Stomach (tissue), 9 donors: ENCODE measurements around the gene KDELR3. TPM values are rescaled to one million over a fixed set of nuclear protein-coding genes. Genes with fewer than 3 reads are reported as not detected.

Experiments used
- DNase-seq, 2 donors: peaks; one replicate each; pipeline versions ENCODE4 v3.0.0 to v3.0.0-alpha.2; 2013 to 2019
- H3K27ac ChIP-seq, 5 donors: fragments of 200-600 bp in 4 of 5; sonication (generic) in 4 of 5; one replicate each; pipeline ENCODE4 v1.5.1; 2013 to 2019; ENCODE audit warnings: mild to moderate bottlenecking in 1 of 5, moderate library complexity in 1 of 5
- H3K27me3 ChIP-seq, 3 donors: fragments of 200-600 bp; sonication (generic); one replicate each; pipeline ENCODE4 v1.5.1; 2017 to 2019; ENCODE audit warnings: mixed run types in 1 of 3
- H3K36me3 ChIP-seq, 4 donors: fragments of 200-600 bp; sonication (generic); 1 replicate in 3 of 4; 2 replicates in 1 of 4; pipeline ENCODE4 v1.5.1; 2016 to 2019
- H3K4me1 ChIP-seq, 4 donors: fragments of 200-600 bp; sonication (generic); one replicate each; pipeline ENCODE4 v1.5.1; 2016 to 2019
- H3K4me3 ChIP-seq, 4 donors: fragments of 200-600 bp; sonication (generic) in 3 of 4; one replicate each; pipeline ENCODE4 v1.5.1; 2016 to 2019; ENCODE audit warnings: mild to moderate bottlenecking in 1 of 4
- H3K9me3 ChIP-seq, 4 donors: fragments of 200-600 bp; sonication (generic); one replicate each; pipeline ENCODE4 v1.5.1; 2016 to 2019
- EP300 ChIP-seq: sonication (generic); formaldehyde crosslinking; IDR thresholded peaks from one replicate; pipeline ENCODE4 v1.6.1; 2017; ENCODE audit warnings: antibody characterized with exemption
- POLR2A ChIP-seq, 4 donors: fragments of 450-650 bp; IDR thresholded peaks; one replicate each; pipeline ENCODE4 v1.6.1; 2016; ENCODE audit warnings: antibody characterized with exemption in 4 of 4, control low read depth in 2 of 4, mild to moderate bottlenecking in 1 of 4, moderate library complexity in 1 of 4
- POLR2AphosphoS5 ChIP-seq, 3 donors: sonication (generic); formaldehyde crosslinking; IDR thresholded peaks; one replicate each; pipeline ENCODE4 v1.6.1; 2016; ENCODE audit warnings: antibody characterized with exemption in 3 of 3
- WGBS, 5 donors: extraction: QIAGEN DNeasy Blood & Tissue Kit in 3 of 5; methylation state at CpG; one replicate each; pipeline versions ENCODE4 v1.1.5 to v1.1.7; 2013 to 2018; 5-methylcytosine and 5-hydroxymethylcytosine counted together
- intact Hi-C: fragments of 100-400 bp; cut with DNase I; formaldehyde crosslinking; loops from one replicate; pipeline ENCODE4 v1.15.1; 2023; ENCODE audit warnings: low total_unique reads
- polyA plus RNA-seq, 3 donors: library from polyadenylated mRNA; stranded (reverse); fragments of 200-250 nt; gene quantifications; one replicate each; pipeline ENCODE4 v1.2.3, GENCODE V29; 2013
- total RNA-seq, 5 donors: library from RNA; depleted of rRNA; stranded (reverse); fragments of >200 nt; gene quantifications; one replicate each; pipeline versions ENCODE4 v1.1.0 to v1.2.3, GENCODE V29; 2014 to 2016
- TF ChIP-seq, protein P1 (sequence below), 7 experiments: fragments of 450-650 bp in 4 of 7; fragments of 200-600 bp in 3 of 7; sonication (generic) in 3 of 7; IDR thresholded peaks; one replicate each; pipeline ENCODE4 v1.5.1; 2016 to 2019; ENCODE audit warnings: antibody characterized with exemption in 7 of 7, control low read depth in 2 of 7, mild to moderate bottlenecking in 1 of 7
- donor health status: healthy with polysubstance abuse.
- donor health status: Bipolar disorder and iron deficiency.
- donor health status: healthy.

The KDELR3 gene
- total and polyA plus RNA-seq, 8 donors, result 3.6 to 30.7 (median 11.6) TPM; not detected in 1

DNA sequence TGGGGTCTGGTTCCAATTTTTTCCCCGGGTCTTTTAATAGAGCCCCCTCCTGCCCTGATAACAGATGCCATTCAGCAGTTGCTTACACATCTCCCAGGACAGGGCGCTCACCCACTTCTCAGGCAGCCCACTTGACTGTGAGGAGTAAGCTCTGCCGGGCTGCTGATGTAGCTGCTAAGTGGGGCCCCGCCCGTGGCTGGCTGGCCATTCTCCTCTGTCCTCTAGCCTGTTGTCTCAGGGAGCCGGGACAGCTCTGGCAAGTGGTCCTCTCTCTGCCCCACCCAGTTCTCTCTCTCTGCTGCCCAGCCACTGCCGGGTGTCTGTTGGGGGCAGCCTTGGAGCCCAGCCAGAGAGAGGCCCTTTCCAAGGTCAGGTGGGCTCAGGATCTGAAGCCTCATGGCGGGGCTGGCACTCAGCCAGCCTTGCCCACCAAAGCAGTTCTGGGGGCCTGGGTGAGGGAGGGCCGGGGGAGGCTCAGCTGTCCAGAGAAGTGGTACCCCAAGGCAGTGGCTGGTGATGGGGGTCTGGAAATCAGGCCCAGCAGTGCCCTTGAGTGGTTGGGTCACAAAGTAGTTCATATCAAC is 21.8 kb upstream of the KDELR3 start:
- no peak overlapping the region for H3K27ac ChIP-seq
- no peak for TF ChIP-seq POLR2AphosphoS5 (IDR thresholded peaks at IDR 0.05)
- no peak for TF ChIP-seq EP300
- TF ChIP-seq, protein P1, sequence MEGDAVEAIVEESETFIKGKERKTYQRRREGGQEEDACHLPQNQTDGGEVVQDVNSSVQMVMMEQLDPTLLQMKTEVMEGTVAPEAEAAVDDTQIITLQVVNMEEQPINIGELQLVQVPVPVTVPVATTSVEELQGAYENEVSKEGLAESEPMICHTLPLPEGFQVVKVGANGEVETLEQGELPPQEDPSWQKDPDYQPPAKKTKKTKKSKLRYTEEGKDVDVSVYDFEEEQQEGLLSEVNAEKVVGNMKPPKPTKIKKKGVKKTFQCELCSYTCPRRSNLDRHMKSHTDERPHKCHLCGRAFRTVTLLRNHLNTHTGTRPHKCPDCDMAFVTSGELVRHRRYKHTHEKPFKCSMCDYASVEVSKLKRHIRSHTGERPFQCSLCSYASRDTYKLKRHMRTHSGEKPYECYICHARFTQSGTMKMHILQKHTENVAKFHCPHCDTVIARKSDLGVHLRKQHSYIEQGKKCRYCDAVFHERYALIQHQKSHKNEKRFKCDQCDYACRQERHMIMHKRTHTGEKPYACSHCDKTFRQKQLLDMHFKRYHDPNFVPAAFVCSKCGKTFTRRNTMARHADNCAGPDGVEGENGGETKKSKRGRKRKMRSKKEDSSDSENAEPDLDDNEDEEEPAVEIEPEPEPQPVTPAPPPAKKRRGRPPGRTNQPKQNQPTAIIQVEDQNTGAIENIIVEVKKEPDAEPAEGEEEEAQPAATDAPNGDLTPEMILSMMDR (IDR thresholded peaks at IDR 0.05), result no peak
- no peak for TF ChIP-seq POLR2A (IDR thresholded peaks at IDR 0.05)
- WGBS, 5 donors, result 43 to 54% (median 50%) methylated on average over 4 to 9 of the region's 9 CpGs
- no peak for DNase-seq
- H3K4me1 ChIP-seq, result no peaks in the 10 kb centered on the region
- no peaks in the 10 kb centered on the region for H3K9me3 ChIP-seq
- no peak overlapping the region for H3K4me3 ChIP-seq
- peaks cover 0 to 78% (median 37%) of the 10 kb centered on the region in 3 donors for H3K27me3 ChIP-seq
- intact Hi-C loops, result no loop called here
- no peaks in the 10 kb centered on the region for H3K36me3 ChIP-seq

DNA sequence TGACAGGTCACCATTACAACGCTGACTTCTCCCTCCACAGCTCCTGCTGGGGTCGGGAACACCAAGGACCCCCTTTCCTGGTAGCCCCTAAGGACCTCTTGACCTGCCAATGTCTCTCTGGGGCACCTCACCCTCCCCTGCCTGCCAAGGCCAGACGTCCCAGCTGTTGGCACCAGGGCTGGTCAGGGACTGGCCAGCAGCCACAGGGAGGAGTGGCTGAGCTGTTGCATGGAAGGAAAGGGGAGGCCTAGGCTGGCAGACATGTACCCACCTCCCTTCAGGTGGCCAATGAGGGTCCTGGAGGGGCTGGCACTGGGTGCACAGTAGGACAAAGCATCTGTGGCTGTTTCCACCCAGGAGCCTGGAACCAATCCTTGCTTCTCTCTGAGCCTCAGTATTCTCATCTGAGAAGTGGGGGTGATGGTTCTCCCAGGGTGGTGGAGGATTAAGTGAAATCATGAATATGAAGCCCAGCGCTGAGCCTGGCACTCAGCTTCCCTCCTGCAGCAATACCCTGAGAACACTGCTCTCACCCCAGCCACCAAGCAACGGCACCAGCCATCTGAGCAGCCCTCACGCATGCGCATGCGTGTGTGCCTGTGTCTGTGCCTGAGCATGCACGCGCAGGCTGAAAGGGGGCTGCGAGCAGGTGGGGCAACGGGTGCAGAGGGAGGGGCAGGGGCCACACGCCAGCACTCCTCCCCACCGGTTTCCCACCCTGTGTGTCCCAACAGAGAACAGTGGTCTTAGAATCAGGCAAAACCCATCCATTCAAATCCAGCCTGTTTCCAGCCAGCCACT is 18.8 kb upstream of the KDELR3 start:
- WGBS, 5 donors, result 70 to 77% (median 73%) methylated on average over 13 to 14 of the region's 14 CpGs
- no peak for TF ChIP-seq POLR2AphosphoS5 (IDR thresholded peaks at IDR 0.05)
- TF ChIP-seq, protein P1 (IDR thresholded peaks at IDR 0.05), result no peak
- TF ChIP-seq EP300, result no peak
- no peak for TF ChIP-seq POLR2A (IDR thresholded peaks at IDR 0.05)
- no peak for DNase-seq
- Histone ChIP-seq H3K9me3 (no peaks in the 10 kb centered on the region), H3K4me1 (peaks cover 0 to 6% (median 3%) of the 10 kb centered on the region in 4 donors), H3K27me3 (peaks cover 0 to 87% (median 53%) of the 10 kb centered on the region in 3 donors), H3K36me3 (no peaks in the 10 kb centered on the region), H3K4me3 (no peak overlapping the region), H3K27ac (no peak overlapping the region)
- intact Hi-C loops, result no loop called here

DNA sequence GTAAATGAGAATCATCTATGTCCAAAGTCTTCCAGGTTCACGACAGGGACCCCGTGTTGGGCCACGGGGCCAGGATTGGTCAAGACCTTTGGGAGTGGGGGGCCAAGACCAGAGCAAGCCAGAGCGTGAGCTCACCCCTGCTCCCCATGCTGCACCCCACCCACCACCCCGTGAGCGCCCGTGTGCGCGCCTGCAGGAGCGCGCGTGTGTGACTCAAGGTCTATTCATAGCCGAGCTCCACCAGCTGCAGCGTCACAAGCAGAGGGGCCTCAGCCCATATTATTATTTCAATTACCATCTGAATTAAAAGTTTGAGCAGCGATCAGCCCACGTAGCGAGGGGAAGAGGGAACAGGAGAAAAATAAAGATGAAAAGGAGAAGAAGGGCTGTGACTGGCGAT is 18.1 kb upstream of the KDELR3 start:
- no peak overlapping the region for H3K27ac ChIP-seq
- TF ChIP-seq, protein P1 (IDR thresholded peaks at IDR 0.05), result no peak
- no peaks in the 10 kb centered on the region for H3K36me3 ChIP-seq
- H3K4me1 ChIP-seq, result peaks cover 4 to 13% (median 8%) of the 10 kb centered on the region in 4 donors
- H3K4me3 ChIP-seq, result no peak overlapping the region
- H3K27me3 ChIP-seq, result peaks cover 6 to 87% (median 55%) of the 10 kb centered on the region in 3 donors
- DNase-seq, result no peak
- H3K9me3 ChIP-seq, result no peaks in the 10 kb centered on the region
- intact Hi-C loops, result no loop called here
- WGBS, 5 donors, result 69 to 80% (median 73%) methylated on average over 18 of the region's 18 CpGs

DNA sequence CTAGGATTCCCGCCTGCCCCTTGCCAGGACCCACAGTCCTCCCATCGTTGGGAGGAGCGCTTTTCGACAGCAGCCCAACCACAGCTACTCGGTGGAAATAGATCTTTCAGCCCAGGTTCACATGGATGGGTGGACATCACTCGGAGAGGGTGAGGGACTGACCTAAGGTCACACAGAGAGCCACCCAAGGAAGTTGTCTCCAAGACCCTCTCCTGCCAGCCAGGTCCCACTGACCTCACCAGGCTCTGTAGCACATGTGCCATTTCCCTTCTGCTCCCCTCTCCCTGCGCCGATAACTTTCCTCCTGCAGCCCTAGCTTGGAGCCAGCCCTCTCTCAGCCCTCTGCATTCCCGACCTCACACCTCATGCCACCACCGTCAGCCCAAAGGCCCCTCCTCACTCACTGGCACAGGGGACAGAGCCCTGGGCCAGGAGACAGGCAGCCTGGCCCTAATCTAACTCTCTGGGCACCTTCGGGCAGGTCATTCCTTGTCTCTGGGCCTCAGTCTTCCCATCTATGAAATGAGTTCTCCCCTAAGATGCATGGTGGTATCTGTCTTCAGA is 17.6 kb upstream of the KDELR3 start:
- Histone ChIP-seq H3K27me3 (peaks cover 8 to 92% (median 55%) of the 10 kb centered on the region in 3 donors), H3K36me3 (no peaks in the 10 kb centered on the region), H3K27ac (no peak overlapping the region), H3K4me3 (no peak overlapping the region), H3K4me1 (peaks cover 7 to 15% (median 11%) of the 10 kb centered on the region in 4 donors), H3K9me3 (no peaks in the 10 kb centered on the region)
- intact Hi-C loops, result no loop called here
- DNase-seq, result no peak
- TF ChIP-seq POLR2AphosphoS5 (IDR thresholded peaks at IDR 0.05) (no peak), POLR2A (IDR thresholded peaks at IDR 0.05) (no peak)
- TF ChIP-seq, protein P1 (IDR thresholded peaks at IDR 0.05), result no peak
- WGBS, 5 donors, result 46 to 50% (median 47%) methylated on average over 11 of the region's 11 CpGs
